HepG2 (cell line): ENCODE data around the gene UCKL1. TPM values are rescaled to one million over a fixed set of nuclear protein-coding genes. Genes with fewer than 3 reads are reported as not detected.
A peak's percentile ranks its signal among the peaks of the same experiment; 100 is the strongest.

Experiments used
- ATF1 ChIP-seq: IDR thresholded peaks from 2 replicates; pipeline ENCODE4 v1.6.1; 2016; ENCODE audit warnings: mild to moderate bottlenecking, control low read depth
- ETV5 ChIP-seq: IDR thresholded peaks from 2 replicates; pipeline ENCODE4 v1.6.1; 2018; ENCODE audit warnings: missing biosample characterization, missing genetic modification reagents, inconsistent platforms, borderline replicate concordance
- ETV6 ChIP-seq: sonication (generic); formaldehyde crosslinking; conservative IDR thresholded peaks from 2 replicates; pipeline ENCODE4 v1.4.0; 2020; ENCODE audit warnings: missing genetic modification reagents
- FOSL2 ChIP-seq: sonication (generic); formaldehyde crosslinking; IDR thresholded peaks from 2 replicates; pipeline ENCODE4 v1.4.0; 2020; ENCODE audit warnings: missing genetic modification reagents
- GPN1 ChIP-seq: sonication (generic); formaldehyde crosslinking; IDR thresholded peaks from 2 replicates; pipeline ENCODE4 v1.5.1; 2020; ENCODE audit warnings: missing genetic modification reagents, borderline replicate concordance
- HOMEZ ChIP-seq: IDR thresholded peaks from 2 replicates; pipeline ENCODE4 v1.6.1; 2016; ENCODE audit warnings: low read depth
- HOXA3 ChIP-seq: sonication (generic); formaldehyde crosslinking; IDR thresholded peaks from 2 replicates; pipeline ENCODE4 v1.5.0; 2020; ENCODE audit warnings: missing genetic modification reagents
- HOXA7 ChIP-seq: sonication (generic); formaldehyde crosslinking; IDR thresholded peaks from 2 replicates; pipeline ENCODE4 v1.8.1; 2022; ENCODE audit warnings: mild to moderate bottlenecking, missing genetic modification reagents, moderate library complexity
- KDM5B ChIP-seq: sonication (generic); formaldehyde crosslinking; IDR thresholded peaks from 2 replicates; pipeline ENCODE4 v1.4.0; 2020; ENCODE audit warnings: missing genetic modification reagents, mild to moderate bottlenecking, borderline replicate concordance
- KLF12 ChIP-seq: sonication (generic); formaldehyde crosslinking; IDR thresholded peaks from 2 replicates; pipeline ENCODE4 v1.4.0; 2020; ENCODE audit warnings: missing genetic modification reagents, borderline replicate concordance
- MBD4 ChIP-seq: IDR thresholded peaks from 2 replicates; pipeline ENCODE4 v1.6.1; 2012; ENCODE audit warnings: low read length, inconsistent platforms, borderline replicate concordance
- ONECUT2 ChIP-seq: sonication (generic); formaldehyde crosslinking; IDR thresholded peaks from 2 replicates; pipeline ENCODE4 v1.4.0; 2020; ENCODE audit warnings: missing genetic modification reagents
- PCBP2 ChIP-seq: fragments of 200-400 bp; formaldehyde crosslinking; optimal IDR thresholded peaks from 2 replicates; pipeline ENCODE3; 2018; ENCODE audit warnings: low read length, low read depth; ENCODE audit not compliant: poor library complexity, severe bottlenecking
- RCOR2 ChIP-seq: IDR thresholded peaks from 2 replicates; pipeline ENCODE4 v1.6.1; 2016; ENCODE audit warnings: missing biosample characterization, missing genetic modification reagents
- RORA ChIP-seq: sonication (generic); formaldehyde crosslinking; IDR thresholded peaks from 2 replicates; pipeline ENCODE4 v1.5.0; 2020; ENCODE audit warnings: mild to moderate bottlenecking, missing genetic modification reagents, moderate library complexity
- SRSF1 ChIP-seq: fragments of 200-400 bp; formaldehyde crosslinking; optimal IDR thresholded peaks from 2 replicates; pipeline ENCODE3; 2017; ENCODE audit warnings: mild to moderate bottlenecking, low read depth, low read length, moderate library complexity
- THAP8 ChIP-seq: sonication (generic); formaldehyde crosslinking; IDR thresholded peaks from 2 replicates; pipeline ENCODE4 v1.5.1; 2020; ENCODE audit warnings: missing genetic modification reagents, mild to moderate bottlenecking, borderline replicate concordance
- TRAFD1 ChIP-seq: sonication (generic); formaldehyde crosslinking; IDR thresholded peaks from 2 replicates; pipeline ENCODE4 v1.5.1; 2020; ENCODE audit warnings: missing genetic modification reagents, mild to moderate bottlenecking, borderline replicate concordance
- ZC3H13 ChIP-seq: sonication (generic); formaldehyde crosslinking; IDR thresholded peaks from 2 replicates; pipeline ENCODE4 v1.8.1; 2023; ENCODE audit warnings: mild to moderate bottlenecking, missing genetic modification reagents, moderate library complexity
- ZNF550 ChIP-seq: sonication (generic); formaldehyde crosslinking; IDR thresholded peaks from 2 replicates; pipeline ENCODE4 v1.4.0; 2020; ENCODE audit warnings: mild to moderate bottlenecking, missing genetic modification reagents, borderline replicate concordance
- ZNF574 ChIP-seq: sonication (generic); formaldehyde crosslinking; IDR thresholded peaks from 2 replicates; pipeline ENCODE4 v1.4.0; 2020; ENCODE audit warnings: missing genetic modification reagents
- polyA plus RNA-seq, 8 experiments: library from polyadenylated mRNA; depleted of rRNA in 3 of 8; stranded (reverse) in 7 of 8; unstranded in 1 of 8; fragments of >200 nt; fragmentation: Illumina TruSeq in 4 of 8; extraction: Trizol in 4 of 8; gene quantifications; 2 replicates each; pipeline versions ENCODE4 v1.2.1 to v1.2.3, GENCODE V29; 2011 to 2016; ENCODE audit warnings: low read depth in 4 of 8, missing spikeins in 1 of 8, mixed read lengths in 1 of 8; ENCODE audit not compliant: insufficient read depth in 1 of 8
- total RNA-seq, 5 experiments: library from RNA; depleted of rRNA; stranded (reverse); fragments of >200 nt; fragmentation: Illumina TruSeq; extraction: Trizol; gene quantifications; 2 replicates each; pipeline ENCODE4 v1.2.3, GENCODE V29; 2016; ENCODE audit warnings: low read depth in 1 of 5

Gene UCKL1
- total and polyA plus RNA-seq, 2 of the 13 experiments (the other 11 are each of a cell fraction or from before 2014, with no cell fraction given): 50.2 to 126 TPM

- no peak for TF ChIP-seq RORA
- no peak for TF ChIP-seq TRAFD1 (CRISPR knock-in tag)
- peak; percentile 86 for TF ChIP-seq ETV6 (CRISPR knock-in tag)
- TF ChIP-seq ETV5 (CRISPR knock-in tag): peak; percentile 97
- no peak for TF ChIP-seq MBD4
- no peak; the same call in 1 of the 2 replicates for TF ChIP-seq RCOR2 (CRISPR knock-in tag)
- peak; percentile 84 for TF ChIP-seq FOSL2 (CRISPR knock-in tag)
- TF ChIP-seq HOMEZ (CRISPR knock-in tag): peak; percentile 68; the same call in 1 of the 2 replicates
- TF ChIP-seq GPN1 (CRISPR knock-in tag): peak; percentile 81; the same call in 1 of the 2 replicates
- TF ChIP-seq ONECUT2 (CRISPR knock-in tag): no peak
- TF ChIP-seq KLF12 (CRISPR knock-in tag): peak; percentile 96
- TF ChIP-seq HOXA7 (CRISPR knock-in tag): peak; percentile 81
- peak; percentile 99 for TF ChIP-seq ZNF574 (CRISPR knock-in tag)
- peak; percentile 99 for TF ChIP-seq HOXA3 (CRISPR knock-in tag)
- TF ChIP-seq ZNF550 (CRISPR knock-in tag): no peak
- no peak for TF ChIP-seq PCBP2
- peak; percentile 98 for TF ChIP-seq ZC3H13 (CRISPR knock-in tag)
- peak; percentile 99 for TF ChIP-seq ATF1
- peak; percentile 96 for TF ChIP-seq KDM5B (CRISPR knock-in tag)
- TF ChIP-seq THAP8: peak; percentile 93; the same call in 1 of the 2 replicates
- peak; percentile 98 for TF ChIP-seq SRSF1
Observed at GRCh38 chr20:63980806-63981728, 24.9 kb upstream of the UCKL1 start, which contains the start of gene PRPF6 (continued).
